GM12873 (cell line): ENCODE data around the gene PPP1R1B.

Source experiments
- TF ChIP-seq, protein P1 (sequence below): IDR thresholded peaks from 2 replicates; pipeline ENCODE4 v1.5.1; 2012; ENCODE audit warnings: low read depth, mild to moderate bottlenecking, moderate library complexity, low read length, control low read depth; ENCODE audit not compliant: insufficient read depth; ENCODE audit errors: missing control alignments

PPP1R1B gene

DNA sequence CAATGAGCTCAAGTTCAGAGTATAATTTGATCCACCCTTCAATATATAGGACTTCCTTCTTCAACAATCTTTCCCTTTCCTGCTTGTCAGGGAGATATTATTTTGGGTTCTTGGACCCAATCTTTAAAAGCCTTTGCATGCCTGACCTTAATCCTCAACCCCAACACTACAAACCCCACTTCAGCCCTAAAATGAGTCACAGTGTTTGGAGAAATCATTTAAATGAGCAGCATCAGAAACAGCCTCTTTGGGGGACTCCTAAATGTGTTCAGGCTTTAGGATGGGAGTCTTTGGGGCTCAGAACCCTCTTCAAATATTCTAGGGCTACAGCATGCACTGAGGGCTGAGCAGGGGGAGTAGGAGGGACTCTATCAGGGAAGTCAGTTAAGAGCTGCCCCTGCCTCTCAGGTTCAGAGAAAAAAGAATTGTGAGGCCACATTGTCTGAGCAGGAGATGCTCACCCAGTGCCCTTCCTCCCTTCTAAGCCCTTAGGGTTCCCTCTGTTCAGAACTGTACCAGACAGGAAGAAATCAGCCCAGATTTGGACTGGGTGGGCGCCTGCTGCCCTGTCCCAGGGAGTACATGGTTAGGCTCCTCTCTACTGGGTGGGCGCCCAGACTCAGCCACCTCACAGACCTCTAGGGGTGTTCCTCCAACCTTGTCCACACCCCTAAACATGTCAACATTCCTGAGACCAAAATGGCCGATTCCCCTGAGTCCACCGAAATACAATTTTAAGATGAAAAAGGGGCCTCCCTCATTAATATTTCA is 24.0 kb upstream of the PPP1R1B start:
- TF ChIP-seq, protein P1, sequence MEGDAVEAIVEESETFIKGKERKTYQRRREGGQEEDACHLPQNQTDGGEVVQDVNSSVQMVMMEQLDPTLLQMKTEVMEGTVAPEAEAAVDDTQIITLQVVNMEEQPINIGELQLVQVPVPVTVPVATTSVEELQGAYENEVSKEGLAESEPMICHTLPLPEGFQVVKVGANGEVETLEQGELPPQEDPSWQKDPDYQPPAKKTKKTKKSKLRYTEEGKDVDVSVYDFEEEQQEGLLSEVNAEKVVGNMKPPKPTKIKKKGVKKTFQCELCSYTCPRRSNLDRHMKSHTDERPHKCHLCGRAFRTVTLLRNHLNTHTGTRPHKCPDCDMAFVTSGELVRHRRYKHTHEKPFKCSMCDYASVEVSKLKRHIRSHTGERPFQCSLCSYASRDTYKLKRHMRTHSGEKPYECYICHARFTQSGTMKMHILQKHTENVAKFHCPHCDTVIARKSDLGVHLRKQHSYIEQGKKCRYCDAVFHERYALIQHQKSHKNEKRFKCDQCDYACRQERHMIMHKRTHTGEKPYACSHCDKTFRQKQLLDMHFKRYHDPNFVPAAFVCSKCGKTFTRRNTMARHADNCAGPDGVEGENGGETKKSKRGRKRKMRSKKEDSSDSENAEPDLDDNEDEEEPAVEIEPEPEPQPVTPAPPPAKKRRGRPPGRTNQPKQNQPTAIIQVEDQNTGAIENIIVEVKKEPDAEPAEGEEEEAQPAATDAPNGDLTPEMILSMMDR, result no peak

DNA sequence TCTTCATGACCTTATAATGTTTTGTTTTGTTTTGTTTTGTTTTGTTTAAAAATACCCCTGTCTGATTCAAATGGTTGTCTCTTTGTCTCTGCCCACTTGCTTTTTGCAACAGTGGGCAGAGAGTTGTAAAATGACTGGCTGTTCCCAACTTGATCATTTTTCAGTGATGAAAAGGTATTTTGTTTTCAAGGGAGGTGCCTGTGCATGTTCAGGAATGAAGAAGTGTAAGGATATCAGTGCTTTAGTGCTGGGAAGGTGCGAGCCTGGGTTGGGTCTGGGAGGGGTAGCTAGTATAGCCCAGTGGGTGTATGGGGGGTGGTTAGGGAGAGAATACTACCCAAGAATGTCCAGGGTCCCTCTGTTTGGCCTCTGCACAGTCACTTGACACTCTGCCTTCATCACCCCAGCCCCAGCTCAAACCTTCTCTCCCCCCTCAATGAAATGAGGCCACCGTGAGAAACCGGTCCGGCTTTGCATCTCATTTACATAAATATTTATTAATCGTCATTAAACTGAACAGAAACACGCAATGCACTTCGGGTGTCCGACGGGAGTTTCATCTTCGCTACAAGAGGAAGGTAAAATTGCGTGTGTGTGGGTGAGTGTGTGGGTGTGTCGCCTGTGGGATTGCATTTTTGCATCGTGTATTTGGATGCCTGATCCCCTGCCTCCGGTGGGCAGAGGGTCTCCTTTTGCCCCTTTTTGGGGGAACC is 23.3 kb upstream of the PPP1R1B start:
- TF ChIP-seq, protein P1, result no peak

DNA sequence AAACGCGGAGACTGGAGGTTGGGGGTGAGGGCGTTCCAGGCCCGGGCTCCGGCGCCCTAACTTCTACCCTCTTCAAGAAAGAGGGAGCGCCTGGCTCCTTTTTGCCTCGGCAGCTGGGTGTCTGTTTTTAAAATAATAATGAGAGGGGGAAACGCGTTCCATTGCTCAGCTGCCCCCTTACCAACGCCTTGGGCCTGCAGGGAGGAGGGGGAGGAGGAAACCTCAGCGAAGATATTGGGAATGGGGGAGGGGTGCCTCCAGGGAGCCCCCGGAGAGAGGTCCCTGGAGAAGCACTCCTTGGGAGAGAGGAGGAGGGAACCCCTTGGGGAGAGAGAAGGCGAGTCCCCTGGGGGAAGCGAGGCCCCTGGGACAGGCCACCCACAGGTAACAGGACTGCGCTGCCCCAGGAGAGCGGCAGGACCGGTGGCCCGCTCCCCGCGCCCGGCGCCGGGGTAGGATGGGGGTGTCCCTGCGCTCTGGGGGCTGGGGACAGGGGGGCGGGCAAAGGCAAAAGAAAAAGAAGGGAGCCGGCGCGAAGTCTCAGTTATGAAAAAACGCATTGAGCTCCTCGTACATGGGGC is 21.8 kb upstream of the PPP1R1B start:
- TF ChIP-seq, protein P1, result no peak

DNA sequence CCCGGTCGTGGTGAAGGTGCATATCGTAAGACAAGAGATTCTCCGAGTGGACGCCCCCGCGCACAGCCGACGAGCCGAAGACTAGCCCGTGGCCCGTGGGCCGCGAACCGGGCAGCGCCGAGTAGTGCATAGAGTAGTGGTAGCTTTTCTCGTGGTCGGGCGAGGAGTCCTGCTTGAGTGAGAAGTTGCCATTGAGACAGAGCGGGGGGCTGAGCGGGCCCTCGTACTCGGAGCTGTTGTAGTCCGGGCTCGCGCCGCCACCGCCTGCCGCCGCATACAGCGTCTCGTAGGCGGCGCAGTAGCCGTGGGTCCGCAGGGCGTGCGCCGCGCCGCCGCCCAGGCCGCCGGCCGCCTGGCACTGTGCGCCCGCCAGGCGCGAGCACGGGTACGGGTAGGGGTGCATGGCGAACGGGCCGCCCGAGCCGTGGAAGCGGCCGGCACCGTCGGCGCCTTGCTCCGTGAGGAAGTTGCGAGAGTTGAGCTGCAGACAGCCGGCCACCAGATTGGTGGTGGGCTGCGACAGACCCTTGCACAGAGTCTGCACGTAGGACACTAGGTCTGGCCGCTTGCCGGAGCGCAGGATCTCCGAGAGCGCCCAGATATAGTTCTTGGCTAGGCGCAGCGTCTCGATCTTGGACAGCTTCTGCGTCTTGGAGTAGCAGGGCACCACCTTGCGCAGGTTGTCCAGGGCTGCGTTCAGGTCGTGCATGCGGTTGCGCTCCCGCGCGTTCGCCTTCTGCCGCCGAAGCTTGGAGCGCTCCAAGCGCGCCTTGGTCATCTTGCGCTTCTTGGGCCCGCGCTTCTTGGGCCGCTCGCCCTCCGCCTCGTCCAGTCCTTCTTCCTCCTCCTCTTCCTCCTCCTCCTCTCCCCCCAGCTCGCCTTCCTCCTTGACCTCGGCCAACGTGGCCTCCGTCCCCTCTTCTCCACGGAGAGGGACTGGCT is 21.0 kb upstream of the PPP1R1B start:
- TF ChIP-seq, protein P1, result no peak

DNA sequence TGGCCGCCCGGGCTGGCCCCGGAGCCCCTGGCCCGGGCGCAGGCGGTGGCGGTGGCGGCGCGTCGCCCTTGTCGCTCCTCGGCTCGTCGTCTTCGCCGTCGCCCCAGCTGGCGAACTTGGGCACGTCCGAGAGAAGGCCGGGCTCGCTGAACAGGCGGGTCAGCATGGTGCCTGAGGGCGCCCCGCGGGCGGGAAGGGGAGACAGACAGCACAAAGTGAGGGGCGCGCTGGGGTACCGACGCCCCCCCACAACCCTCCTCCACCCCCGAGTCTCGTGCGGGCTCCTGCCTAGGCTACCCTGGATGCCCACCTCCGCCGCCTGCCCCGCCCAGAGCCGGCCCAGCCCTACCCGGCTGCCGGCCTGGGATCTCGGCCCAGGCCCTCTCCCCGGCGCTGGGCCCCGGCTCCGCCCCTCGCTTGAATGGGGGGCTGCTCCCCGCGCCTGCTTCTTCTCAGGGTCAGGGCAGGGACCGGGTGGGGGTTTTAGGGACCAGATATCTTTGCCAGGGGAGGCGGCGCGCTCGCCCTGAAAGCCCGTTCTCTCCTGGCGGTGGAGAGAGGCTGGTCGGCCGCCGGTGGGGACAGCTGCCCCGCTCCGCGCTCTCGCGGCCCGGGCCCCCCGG is 20.2 kb upstream of the PPP1R1B start:
- TF ChIP-seq, protein P1, result no peak

DNA sequence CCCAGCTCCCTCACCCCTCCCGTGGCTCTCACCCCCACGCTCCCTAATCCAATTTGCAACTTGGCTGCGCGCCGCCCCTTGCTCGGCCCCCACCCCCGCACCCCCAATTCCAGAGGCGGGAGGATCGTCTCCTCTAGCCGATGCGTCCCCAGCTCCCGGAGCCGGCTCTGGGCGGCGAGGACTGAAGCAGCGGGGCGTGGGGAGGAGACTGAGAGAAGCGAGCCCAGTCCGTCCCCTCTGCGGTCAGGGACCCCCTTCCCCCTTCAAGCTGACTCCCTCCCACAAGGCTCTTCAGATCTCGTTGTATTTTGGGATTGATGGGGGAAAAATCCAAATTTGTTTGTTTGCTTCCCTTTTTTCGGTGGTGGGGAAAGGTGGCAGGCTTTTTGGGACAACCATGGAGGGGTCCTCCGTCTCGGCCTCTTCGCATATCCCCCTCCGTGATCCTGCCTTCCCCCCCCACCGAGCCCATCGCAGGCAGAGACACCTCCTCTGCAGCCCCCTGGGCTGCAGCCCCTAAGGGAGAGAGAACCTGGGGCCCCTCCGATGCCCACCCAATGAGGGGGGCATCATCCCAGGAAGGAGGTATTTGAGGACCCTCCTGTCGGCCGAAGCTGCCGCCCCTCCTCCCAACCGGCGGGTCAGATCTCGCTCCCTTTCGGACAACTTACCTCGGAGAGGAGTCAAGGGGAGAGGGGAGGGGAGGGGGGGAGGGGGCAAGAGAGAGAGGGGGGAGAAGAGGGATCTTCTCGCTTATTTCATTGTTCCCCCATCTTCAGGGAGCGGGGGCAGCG is 19.5 kb upstream of the PPP1R1B start:
- TF ChIP-seq, protein P1, result no peak
